Colonic mucosa (tissue), 4 donors: ENCODE data around the gene CDK6. TPM values are rescaled to one million over a fixed set of nuclear protein-coding genes. Genes with fewer than 3 reads are reported as not detected.

Source experiments
- DNase-seq: peaks from one replicate; pipeline ENCODE4 v3.0.0-alpha.2; 2020
- H3K27ac ChIP-seq: fragments of 200-600 bp; one replicate; pipeline ENCODE4 v1.8.0; 2021
- H3K27me3 ChIP-seq: fragments of 200-600 bp; one replicate; pipeline ENCODE4 v1.8.0; 2021
- H3K36me3 ChIP-seq: fragments of 200-600 bp; one replicate; pipeline ENCODE4 v1.8.0; 2021
- H3K4me1 ChIP-seq: fragments of 200-600 bp; one replicate; pipeline ENCODE4 v1.8.0; 2021; ENCODE audit warnings: mild to moderate bottlenecking
- H3K4me3 ChIP-seq: fragments of 200-600 bp; one replicate; pipeline ENCODE4 v1.8.0; 2021
- H3K9ac ChIP-seq, 2 donors: one replicate each; pipeline ENCODE4 v1.7.0; 2013; ENCODE audit warnings: control low read depth in 2 of 2, low read depth in 2 of 2, low read length in 2 of 2
- H3K9me3 ChIP-seq: fragments of 200-600 bp; one replicate; pipeline ENCODE4 v1.8.0; 2021
- intact Hi-C: fragments of 100-400 bp; cut with DNase I; formaldehyde crosslinking; loops from one replicate; pipeline ENCODE4 v1.14.1; 2022
- total RNA-seq, 2 donors: library from RNA; stranded (reverse); fragmentation: NEBNext Ultra II Directional in 1 of 2; extraction: Animal tissue kit (Norgen Biotek cat#: 25700) in 1 of 2; gene quantifications; one replicate each; pipeline ENCODE4 v1.2.1, GENCODE V29; 2021
- TF ChIP-seq, protein P1 (sequence below): fragments of 200-600 bp; IDR thresholded peaks from one replicate; pipeline ENCODE4 v1.8.0; 2022; ENCODE audit warnings: antibody characterized with exemption, mild to moderate bottlenecking
- donor health status: healthy.
- donor health status: DM: no; HTN: no; CAD: no.
- donor health status: DM: no; HTN: no; CAD: no.

Gene CDK6
- total RNA-seq, 2 donors from 2014 or later, result 37.1 to 55.4 TPM

DNA sequence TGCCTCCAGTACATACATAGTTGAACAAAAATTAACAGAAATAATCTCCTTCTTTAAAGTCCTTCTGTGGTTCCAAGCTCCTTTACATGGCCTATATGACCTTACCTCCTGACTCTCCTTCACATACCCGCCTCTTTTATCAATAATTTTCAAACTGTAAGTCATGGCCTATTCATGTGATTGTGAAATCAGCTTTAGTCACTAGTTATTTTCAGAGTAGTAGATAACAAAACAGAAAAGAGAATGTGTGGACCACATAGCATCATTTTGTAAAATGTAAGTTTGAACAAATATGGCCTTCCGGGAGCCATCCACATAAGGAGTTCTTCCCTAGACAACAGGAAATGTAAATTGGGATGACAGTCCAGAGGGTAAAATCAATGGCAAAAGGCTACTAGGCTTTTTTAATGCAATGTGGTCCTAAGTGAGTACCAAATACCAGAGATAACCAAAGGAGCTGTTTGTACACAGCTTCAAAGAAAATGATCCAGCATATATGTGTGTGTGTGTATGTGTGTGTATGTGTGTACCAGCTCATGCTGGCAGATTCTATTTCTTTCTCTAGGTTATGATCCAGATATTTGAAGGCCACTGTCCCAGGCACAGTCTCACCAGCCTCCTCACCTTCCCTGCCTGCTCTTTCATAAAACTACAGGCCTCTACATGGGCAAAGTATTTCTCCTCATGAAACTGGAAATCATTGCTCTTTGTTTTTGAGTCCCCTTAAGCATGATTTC is 233.9 kb downstream of the CDK6 start:
- Histone ChIP-seq H3K4me1 (no peaks in the 10 kb centered on the region), H3K9ac (no peak overlapping the region), H3K4me3 (no peak overlapping the region), H3K9me3 (no peaks in the 10 kb centered on the region), H3K36me3 (no peaks in the 10 kb centered on the region), H3K27me3 (no peaks in the 10 kb centered on the region), H3K27ac (no peak overlapping the region)
- no peak for DNase-seq
- TF ChIP-seq, protein P1, sequence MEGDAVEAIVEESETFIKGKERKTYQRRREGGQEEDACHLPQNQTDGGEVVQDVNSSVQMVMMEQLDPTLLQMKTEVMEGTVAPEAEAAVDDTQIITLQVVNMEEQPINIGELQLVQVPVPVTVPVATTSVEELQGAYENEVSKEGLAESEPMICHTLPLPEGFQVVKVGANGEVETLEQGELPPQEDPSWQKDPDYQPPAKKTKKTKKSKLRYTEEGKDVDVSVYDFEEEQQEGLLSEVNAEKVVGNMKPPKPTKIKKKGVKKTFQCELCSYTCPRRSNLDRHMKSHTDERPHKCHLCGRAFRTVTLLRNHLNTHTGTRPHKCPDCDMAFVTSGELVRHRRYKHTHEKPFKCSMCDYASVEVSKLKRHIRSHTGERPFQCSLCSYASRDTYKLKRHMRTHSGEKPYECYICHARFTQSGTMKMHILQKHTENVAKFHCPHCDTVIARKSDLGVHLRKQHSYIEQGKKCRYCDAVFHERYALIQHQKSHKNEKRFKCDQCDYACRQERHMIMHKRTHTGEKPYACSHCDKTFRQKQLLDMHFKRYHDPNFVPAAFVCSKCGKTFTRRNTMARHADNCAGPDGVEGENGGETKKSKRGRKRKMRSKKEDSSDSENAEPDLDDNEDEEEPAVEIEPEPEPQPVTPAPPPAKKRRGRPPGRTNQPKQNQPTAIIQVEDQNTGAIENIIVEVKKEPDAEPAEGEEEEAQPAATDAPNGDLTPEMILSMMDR, result no peak
- intact Hi-C loops, result no loop called here

DNA sequence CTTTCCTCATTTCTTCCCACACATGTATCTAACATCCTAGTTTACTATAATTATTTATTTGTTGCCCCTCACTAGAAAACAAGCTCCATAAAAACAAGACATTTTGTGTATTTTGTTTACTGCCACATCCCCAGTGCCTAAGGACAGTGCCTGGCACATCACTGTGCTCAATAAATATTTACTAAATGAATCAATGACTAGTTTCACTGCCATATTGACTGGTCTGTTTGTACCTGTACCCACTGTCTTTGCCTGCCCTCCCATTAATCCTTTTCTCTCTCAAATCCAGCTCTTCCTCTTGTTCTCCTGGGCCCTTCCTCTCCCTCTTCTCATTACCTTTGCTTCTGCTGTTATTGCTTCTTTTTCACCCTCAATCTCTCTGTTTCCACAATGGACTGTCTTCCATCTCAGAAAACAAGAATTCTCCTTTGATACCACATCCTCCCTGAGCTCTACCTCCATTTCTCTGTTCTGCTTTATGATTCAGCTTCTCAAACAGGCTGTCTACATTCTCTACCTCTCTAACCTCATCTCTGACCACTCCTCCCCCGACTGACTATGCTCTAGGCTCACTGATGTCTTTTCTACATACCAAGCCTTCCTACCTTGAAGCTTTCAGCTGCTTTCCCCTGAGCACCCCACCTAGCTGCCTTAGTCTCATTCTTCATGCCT is 237.9 kb downstream of the CDK6 start:
- Histone ChIP-seq H3K27me3 (no peaks in the 10 kb centered on the region), H3K27ac (no peak overlapping the region), H3K4me1 (no peaks in the 10 kb centered on the region), H3K36me3 (no peaks in the 10 kb centered on the region), H3K9ac (no peak overlapping the region), H3K9me3 (no peaks in the 10 kb centered on the region), H3K4me3 (no peak overlapping the region)
- DNase-seq, result no peak
- intact Hi-C loops, result no loop called here
- TF ChIP-seq, protein P1, result no peak

DNA sequence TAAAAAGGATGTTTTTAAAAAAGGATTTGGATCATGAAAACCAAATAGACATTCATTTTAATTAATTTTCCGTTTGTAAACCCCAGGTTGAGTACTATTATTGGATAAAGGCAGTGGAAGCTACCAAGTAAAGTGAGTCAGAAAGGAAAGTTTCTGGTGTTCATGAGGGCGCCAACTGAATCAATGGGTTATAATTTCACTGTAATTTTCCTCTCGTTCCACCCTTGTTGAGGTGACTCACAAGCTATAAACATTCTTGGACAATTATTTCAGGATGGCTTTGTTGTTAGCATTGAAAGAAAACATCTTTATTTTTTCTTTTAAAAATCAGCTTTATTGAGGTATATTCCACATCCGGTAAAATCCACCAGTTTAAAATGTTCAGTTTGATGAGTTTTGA is 241.1 kb downstream of the CDK6 start:
- intact Hi-C loops, result no loop called here
- no peaks in the 10 kb centered on the region for H3K27me3 ChIP-seq
- H3K9me3 ChIP-seq, result no peaks in the 10 kb centered on the region
- no peaks in the 10 kb centered on the region for H3K36me3 ChIP-seq
- no peak overlapping the region for H3K4me3 ChIP-seq
- H3K9ac ChIP-seq, result no peak overlapping the region
- TF ChIP-seq, protein P1, result no peak
- no peak for DNase-seq
- H3K27ac ChIP-seq, result no peak overlapping the region
- H3K4me1 ChIP-seq, result no peaks in the 10 kb centered on the region

DNA sequence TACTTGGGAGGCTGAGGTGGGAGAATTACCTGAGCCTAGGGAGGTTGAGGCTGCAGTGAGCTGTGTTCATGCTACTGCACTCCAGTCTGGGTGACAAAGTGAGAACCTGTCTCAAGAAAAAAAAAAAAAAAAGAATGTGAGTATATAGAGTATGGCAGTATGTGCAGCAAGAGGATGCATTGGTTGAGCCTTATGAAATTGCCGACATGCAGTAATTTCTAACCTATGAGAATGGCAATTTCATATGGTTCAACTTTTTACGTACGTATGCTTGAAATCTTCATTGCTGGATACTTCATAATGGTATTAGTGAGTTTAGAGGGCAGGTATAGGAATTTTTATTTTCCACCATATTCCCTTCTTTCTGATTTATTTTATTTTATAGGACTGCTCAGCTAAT is 241.6 kb downstream of the CDK6 start:
- no peak for DNase-seq
- no peaks in the 10 kb centered on the region for H3K36me3 ChIP-seq
- H3K9me3 ChIP-seq, result no peaks in the 10 kb centered on the region
- intact Hi-C loops, result no loop called here
- no peaks in the 10 kb centered on the region for H3K27me3 ChIP-seq
- no peak overlapping the region for H3K9ac ChIP-seq
- no peaks in the 10 kb centered on the region for H3K4me1 ChIP-seq
- no peak overlapping the region for H3K4me3 ChIP-seq
- TF ChIP-seq, protein P1, result no peak
- no peak overlapping the region for H3K27ac ChIP-seq

DNA sequence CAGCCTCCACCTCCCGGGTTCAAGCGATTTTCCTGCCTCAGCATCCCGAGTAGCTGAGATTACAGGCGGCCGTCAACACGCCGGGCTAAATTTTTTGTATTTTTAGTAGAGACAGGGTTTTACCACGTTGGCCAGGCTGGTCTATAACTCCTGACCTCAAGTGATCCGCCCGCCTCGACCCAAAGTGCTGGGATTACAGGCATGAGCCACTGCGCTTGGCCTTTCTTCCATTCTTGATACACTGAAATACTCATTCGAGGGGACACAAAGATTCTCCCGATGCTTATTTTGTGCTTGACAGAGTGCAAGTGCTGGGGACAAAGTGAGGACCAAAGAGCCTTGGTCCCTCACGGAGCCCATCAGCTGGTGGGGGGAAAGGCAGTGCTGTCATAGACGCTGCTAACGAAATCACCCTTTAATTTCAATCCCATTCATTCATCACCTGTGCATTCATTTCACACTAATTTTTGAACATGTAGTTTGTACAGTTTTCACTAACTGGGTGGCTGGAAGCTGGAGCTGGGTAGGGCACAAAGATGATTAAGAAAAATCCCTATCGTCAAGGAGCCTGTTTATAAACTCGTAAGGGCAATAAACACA is 245.6 kb downstream of the CDK6 start:
- no peak for DNase-seq
- no peaks in the 10 kb centered on the region for H3K36me3 ChIP-seq
- peak overlapping the region; percentile 94 for H3K27ac ChIP-seq
- peak overlapping the region in 1 of 2 donors; percentile 97 for H3K9ac ChIP-seq
- intact Hi-C loops, result no loop called here
- TF ChIP-seq, protein P1, result no peak
- no peaks in the 10 kb centered on the region for H3K9me3 ChIP-seq
- no peaks in the 10 kb centered on the region for H3K4me1 ChIP-seq
- peak overlapping the region; percentile 86 for H3K4me3 ChIP-seq
- H3K27me3 ChIP-seq, result no peaks in the 10 kb centered on the region
